D341Med (cell line): ENCODE measurements around the gene IRX2.

Experiments
- DNase-seq: peaks from one replicate; pipeline ENCODE4 v3.0.0; 2012; ENCODE audit warnings: low spot score

Gene IRX2

GRCh38 chr5:2741956-2742355 lies 9.5 kb downstream of the IRX2 start:
- DNase-seq, result no peak

- no peak for DNase-seq
Measured at GRCh38 chr5:2740876-2741555, 10.5 kb downstream of the IRX2 start.

DNA sequence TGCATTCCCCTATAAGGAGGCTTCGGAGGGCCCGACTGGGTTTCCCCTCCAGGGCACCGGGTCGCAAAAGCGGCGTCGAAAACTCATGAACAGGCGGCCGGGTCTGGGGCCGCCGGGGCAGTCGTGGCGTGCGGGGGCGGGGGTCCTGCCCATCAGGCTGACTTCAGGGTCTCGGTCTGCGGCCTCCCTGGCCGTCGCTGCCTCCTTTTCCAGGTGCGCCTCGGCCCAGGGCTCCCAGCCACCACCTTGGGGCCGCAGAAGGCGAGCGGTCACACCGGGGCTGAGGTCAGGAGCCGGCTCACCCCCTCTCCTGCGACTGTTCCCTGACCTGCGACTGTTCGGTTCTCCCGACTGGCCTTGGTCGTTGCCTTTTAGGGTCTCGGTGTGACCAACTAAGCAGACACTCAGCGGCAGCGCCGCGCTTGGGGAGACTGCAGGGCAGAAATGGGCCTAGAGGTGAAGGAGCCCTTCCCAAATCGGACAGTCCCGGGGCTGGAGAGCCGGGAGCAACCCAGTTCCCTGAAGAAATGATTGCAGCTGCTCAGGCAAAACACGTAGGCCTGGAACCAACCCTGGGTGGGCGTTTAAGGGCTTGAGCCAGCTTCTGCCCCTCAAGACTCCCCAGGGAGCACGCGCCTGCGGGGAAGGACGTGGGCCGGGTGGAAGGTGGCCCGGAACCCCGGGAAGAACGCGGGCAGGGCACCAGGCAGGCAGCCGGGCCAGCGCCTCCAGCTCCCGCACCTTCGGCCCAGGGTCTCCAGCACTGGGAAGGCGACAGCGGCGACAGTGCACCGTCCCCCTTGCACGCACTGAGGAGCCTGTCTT lies 11.2 kb downstream of the IRX2 start:
- DNase-seq, result no peak

DNA sequence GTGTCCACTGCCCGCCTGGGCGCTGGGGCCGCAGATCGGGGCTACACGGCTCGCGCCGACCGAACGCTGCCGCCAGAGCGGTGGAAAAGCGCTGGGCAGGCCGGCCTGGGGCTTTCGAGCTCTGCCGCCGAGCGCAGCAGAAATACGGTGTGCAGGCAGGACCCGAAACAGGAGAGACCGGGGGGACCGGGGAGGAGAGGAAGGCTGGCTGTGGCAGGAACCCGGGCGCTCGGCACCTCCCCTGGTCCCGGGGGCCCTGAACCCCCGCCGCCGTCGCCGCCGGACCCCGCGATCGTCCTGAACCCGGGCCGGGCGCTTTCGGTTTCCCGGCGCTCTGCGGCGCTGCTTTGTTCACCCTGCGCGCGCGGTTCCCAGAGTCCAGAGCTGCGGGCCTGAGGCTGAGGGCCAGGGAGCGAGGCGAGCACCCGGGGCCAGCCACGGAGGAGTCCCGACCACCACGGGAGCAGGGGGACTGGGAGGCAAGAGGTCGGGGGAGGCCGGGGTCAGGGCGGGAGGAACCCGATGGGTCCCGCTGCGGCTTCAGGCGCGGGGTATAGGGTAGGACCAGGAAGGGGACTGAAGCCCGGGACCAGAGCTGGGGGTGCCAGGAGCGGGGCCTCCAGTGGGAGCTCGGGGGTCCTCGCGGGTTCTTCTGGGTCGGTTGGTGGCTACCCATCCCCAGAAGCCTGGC lies 12.0 kb downstream of the IRX2 start:
- DNase-seq, result no peak

DNA sequence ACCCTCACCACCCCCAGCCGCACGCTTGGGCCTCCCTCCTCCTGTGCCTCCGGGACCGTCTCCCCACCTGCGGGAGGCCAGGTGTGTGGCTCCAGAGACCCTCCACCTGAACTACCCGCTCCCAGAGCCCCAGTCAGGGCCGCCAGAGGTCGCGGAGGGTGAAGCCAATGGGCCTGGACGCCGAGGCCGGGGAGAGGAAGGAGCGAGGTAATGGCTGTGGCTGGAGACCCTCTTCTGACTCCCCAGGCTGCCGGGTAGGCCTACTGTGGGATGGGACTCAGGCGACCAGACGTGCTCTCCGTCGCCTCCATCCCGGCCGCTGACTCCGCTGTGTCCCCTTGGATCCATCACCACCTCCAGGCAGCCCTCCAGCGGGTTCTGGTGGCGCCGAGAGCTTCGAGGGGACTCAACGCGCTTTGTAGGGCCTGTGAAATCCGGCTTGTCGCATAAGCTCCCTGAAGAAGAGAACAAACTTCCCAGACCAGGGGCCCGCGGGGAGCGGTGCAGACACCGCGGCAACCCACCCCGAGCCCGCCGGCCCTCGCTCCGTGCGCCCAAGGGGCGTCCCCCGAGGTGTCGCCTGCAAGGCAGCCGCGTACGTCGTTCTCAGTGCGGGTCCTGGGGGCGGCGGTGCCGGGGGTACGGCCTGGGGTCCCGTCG lies 12.6 kb downstream of the IRX2 start:
- DNase-seq, result no peak

DNA sequence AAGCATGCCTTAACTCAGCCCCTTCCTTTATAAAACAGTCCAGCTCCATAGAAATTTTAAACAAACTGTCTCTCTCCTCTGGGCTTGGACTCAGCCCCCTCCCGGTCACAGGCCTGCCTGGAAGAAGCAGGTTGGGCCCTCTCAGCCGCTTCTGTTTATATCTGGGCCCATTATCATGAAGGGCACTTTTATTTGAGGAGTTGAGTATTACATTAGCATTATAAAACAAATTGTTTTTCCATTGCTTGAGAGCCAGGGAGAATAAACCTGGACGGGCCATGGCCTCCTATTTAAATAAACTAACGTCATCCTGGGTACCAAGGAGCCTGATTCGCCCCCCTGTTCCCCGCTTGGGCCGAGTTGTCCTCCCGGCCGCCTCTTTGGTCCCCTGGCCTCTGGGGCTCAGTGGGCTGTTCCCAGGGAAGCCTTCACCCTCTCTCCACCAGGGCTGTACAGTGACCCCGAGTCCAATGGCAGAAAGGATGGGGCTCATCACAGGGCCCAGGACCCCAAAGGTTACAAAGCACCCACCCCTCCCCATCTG lies 13.2 kb downstream of the IRX2 start:
- DNase-seq, result no peak

- DNase-seq, result no peak
Measured at GRCh38 chr5:2737273-2738155, 14.0 kb downstream of the IRX2 start.

DNA sequence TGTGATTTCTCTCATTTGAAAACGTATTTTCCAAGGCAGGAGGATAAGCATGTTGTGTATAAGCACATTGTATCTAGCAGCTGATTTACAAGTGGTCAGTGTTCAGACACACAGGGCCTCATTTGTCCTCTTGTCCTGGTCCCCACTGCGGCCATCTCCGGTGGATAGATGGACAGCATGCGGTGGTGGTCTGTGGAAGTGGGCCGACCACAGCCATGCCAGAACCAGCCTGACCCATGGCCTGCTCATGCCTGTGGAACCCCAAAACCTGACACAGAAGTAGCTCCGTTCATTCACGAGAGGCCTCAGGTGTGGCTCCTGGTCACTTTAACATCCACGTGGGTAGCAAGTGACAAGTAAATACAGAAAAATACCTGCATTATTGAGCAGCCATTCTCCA lies 14.6 kb downstream of the IRX2 start:
- no peak for DNase-seq

DNA sequence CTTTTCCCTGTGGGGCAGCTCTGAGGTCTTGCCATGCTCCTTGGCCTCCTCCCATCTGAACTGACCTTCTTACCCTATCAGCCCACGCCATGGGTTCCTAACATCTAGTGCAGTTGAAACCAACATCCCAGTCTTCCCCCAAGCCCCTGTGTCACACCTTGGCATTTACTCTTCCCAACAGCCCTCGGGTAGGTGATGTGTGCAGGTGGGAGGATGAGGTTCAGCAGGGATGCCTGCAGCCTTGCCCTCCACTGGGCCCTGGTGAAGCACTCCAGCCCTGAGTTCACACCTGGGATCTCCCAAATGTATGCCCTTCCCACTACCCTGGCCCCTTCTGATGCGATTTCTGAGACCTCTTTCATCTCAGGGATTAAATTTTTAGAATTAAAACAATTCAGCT lies 15.5 kb downstream of the IRX2 start:
- no peak for DNase-seq

DNA sequence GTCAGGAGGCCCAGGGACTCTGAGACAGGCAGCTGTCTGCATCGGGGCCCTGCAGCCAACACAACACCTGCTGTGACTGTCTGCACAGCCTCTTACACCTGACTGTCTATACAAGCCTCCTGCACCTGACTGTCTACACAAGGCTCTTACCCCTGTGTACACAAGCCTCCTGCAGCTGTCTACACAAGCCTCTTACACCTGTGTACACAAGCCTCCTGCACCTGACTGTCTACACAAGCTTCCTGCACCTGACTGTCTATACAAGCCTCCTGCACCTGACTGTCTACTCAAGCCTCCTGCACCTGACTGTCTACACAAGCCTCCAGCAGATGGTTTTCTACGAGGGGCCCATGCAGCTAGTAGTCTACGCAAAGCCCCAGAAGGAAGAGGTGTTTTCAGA lies 18.6 kb downstream of the IRX2 start:
- no peak for DNase-seq

GRCh38 chr5:2732004-2732403 lies 19.5 kb downstream of the IRX2 start:
- DNase-seq, result no peak

GRCh38 chr5:2729189-2729588 lies 22.3 kb downstream of the IRX2 start:
- DNase-seq, result no peak

GRCh38 chr5:2727550-2727949 lies 23.9 kb downstream of the IRX2 start:
- no peak for DNase-seq

- no peak for DNase-seq
Measured at GRCh38 chr5:2725980-2726765, 25.3 kb downstream of the IRX2 start.

GRCh38 chr5:2724831-2725230 lies 26.6 kb downstream of the IRX2 start:
- DNase-seq, result no peak

- no peak for DNase-seq
Measured at GRCh38 chr5:2724031-2724581, 27.4 kb downstream of the IRX2 start.

DNA sequence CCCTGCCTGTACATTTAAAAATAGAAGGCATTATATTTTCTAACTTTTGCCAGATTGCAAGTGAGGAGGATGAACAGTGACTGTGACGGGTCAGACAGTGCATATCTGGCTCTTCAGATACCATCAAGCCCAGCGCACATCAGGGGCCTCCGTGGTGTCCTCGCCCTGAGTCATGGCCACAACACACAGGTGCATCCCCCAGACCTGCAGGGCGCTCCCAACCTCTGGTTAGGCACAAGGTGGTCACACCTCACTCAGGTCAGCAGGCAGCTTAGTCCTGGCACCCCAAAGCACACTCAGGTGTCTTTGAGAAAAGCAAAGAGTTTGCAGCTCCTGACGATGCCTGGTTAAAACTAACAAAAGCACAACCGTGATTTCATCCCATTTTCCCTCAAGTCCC lies 28.6 kb downstream of the IRX2 start:
- DNase-seq, result no peak

GRCh38 chr5:2721385-2722138 lies 29.9 kb downstream of the IRX2 start:
- no peak for DNase-seq

GRCh38 chr5:2719332-2719731 lies 32.1 kb downstream of the IRX2 start:
- DNase-seq, result no peak
